IPS DF 19.7 (cell line): Measurements from ENCODE around the gene ATP9B.
"Not testable (repeated sequence)": the region's sequence is repeated elsewhere in the genome, so short reads cannot be mapped to it uniquely, and the experiment has no call there.

Experiments used
- DNase-seq: peaks from one replicate; pipeline ENCODE4 v3.0.0-alpha.2; 2013; ENCODE audit warnings: low read depth, low spot score

Gene ATP9B

GRCh38 chr18:79070486-79070885 is 1.3 kb downstream of the ATP9B start:
- no peak for DNase-seq

DNA sequence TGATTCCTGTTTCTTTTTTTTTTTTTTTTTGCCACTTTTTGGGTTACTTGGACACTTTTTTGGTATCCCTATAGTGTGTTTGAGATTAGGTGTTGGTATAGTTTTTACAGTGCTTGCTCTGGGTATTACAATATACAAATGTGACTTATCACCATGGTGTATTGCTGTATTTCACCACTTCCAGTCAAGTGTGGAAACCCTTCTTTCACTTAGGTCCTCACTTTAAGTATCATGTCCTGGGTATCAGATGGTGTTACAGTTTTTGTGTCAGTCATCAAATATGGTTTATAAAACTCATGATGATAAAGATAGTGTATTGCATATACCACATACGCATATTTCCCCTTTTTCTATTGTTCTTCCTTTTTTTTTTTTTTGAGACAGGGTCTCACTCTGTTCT is 1.8 kb downstream of the ATP9B start:
- DNase-seq = no peak

GRCh38 chr18:79071503-79072210 is 2.5 kb downstream of the ATP9B start:
- DNase-seq = no peak

DNA sequence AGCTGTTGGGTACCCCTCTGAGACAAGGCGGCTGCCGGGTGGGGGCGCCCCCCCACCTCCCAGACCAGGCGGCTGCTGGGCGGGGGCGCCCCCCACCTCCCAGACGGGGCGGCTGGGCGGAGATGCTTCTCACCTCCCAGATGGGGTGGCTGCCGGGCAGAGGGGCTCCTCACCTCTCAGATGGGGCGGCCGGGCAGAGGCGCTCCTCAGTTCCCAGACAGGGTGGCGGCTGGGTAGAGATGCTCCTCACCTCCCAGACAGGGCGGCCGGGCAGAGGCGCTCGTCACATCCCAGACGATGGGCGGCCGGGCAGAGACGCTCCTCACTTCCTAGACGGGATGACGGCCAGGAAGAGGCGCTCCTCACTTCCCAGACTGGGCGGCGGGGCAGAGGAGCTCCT is 3.5 kb downstream of the ATP9B start:
- DNase-seq = not testable (repeated sequence)

DNA sequence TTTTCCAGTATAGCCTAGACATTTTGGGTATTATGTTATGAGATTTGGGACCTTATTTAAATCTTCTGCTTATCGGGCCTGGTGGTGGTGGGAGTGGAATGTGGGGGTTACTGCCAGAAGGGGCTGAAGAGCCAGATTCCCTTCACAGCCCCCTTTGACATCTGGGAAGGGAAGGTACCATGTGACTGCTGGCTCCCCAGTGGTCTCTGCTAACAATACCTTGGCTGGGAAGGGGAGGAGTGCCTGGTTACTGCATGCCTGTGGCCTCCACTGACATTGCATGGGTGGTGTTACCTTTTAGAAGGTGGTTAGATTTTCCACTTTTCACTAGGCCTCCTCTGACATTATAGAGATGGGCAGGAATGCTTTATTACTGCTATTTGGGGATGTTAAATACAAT is 8.0 kb downstream of the ATP9B start:
- no peak for DNase-seq

GRCh38 chr18:79078791-79079190 is 9.6 kb downstream of the ATP9B start:
- not testable (repeated sequence) for DNase-seq

GRCh38 chr18:79092874-79093273 is 23.7 kb downstream of the ATP9B start:
- DNase-seq = no peak

DNA sequence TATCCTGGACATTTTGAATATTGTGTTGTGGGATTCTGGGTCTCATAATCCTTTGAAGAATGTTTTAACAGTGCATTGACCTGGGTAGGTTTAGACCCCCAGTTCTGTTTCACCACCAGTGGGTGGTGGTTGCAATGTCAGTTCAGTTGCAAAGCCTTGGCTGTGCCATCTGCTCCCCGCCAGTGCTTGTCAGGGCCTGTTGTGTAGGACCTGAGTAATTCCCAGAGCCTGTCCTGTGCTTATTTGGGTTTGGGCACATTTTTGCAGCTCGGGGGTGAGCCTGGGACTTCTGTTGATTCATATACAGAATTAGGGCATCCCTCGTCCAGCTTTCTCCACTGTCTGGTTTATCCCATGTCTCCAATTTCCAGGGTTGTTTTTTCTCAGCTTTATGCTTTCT is 24.8 kb downstream of the ATP9B start:
- DNase-seq = no peak

DNA sequence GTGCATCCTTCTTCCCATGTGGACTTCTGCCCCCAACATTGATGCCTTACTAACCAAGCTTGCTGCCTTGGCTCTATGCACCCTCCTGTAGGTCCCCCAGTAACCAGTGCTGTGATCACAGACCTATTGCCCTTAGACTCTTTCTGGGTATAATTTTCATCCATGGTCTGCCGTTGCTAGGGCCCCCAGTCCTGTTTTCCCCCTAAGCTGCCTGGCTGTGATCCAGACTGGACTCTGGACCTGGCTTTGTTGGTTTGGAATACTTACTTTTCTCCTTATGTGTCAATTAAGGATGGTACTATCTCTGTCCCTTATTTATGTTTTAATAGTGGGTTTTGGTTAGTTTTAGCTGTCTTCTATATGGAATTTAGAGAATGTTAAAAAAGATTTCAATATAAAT is 26.0 kb downstream of the ATP9B start:
- DNase-seq = no peak

DNA sequence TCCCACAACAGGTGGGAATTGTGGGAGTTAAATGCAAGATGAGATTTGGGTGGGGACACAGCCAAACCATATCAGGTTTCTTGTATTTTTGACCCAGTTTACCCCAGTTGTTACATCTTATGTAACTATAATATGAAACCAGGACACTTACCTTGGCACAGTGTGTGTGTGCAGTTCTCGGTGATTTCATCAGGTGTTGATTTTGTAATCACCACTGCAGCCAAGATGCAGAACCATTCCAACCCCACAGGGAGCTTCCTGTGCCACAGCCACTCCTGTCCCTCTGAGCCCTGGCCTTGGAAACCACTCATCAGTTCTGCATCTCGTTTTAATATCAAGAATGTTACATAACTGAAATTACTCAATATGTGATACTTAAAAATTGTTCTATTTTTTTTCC is 31.8 kb downstream of the ATP9B start:
- no peak for DNase-seq

- DNase-seq = no peak
Observed at GRCh38 chr18:79102886-79103285, 33.7 kb downstream of the ATP9B start.

DNA sequence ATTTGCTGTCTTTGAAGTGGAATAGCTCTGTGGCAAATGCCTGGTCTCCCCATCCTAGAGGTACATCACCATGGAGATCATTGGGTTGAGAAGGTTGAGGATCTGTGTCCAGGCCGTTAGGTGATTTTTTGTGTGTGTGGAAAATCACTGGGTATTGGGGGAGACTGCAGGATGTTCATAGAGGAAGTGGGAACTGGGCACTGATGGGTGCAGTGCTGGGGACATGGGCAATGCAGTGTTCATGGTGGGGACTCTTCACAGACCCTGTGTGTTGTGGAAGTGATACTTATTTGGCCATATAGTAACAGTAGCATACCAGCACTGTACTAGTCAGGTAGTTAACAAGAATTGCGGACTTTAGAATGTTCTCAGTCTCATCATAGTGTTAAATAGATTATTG is 34.9 kb downstream of the ATP9B start:
- no peak for DNase-seq

- no peak for DNase-seq
Observed at GRCh38 chr18:79105455-79105854, 36.3 kb downstream of the ATP9B start.

DNA sequence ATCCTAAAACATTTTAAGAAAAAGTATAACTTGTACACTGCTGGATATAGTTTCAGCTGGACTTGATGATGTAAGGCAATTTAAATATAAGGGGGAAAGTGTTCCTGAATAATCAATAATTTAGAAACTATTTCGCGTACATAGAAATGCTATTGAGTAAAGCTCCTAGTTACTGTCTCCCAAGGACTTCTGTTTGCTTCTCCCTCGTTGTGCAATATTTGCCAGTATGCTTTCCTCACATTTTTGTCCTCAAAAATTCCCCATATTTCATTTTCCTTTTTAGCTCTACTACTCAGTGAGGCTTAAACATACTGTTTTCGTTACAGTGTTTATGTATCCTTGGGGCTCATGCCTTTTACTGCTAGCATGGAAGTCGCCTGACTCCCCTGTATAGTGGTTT is 36.9 kb downstream of the ATP9B start:
- DNase-seq = no peak

GRCh38 chr18:79107886-79108285 is 38.7 kb downstream of the ATP9B start:
- no peak for DNase-seq

- DNase-seq = no peak
Observed at GRCh38 chr18:79108549-79109215, 39.5 kb downstream of the ATP9B start.

- DNase-seq = no peak
Observed at GRCh38 chr18:79111483-79111882, 42.3 kb downstream of the ATP9B start.

DNA sequence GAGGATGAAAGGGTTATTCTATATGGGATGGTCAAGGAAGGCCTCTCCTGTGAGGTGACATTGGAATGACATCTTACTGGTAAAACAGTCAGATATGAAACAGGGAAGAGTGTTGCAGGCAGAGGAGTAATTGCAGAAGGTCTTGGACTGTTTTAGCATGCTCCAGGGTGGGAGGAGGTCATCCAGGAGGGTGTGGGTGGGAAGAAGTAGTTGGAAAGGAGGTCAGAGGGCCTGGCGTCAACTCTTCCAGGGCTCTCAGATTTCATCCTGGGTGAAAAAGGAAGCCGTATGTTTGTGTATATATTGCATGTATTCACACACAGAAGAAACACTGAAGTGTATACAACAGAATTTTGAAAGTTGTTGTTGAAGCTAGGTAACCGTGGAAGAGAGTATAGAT is 48.2 kb downstream of the ATP9B start:
- DNase-seq = no peak

GRCh38 chr18:79117788-79118187 is 48.6 kb downstream of the ATP9B start:
- no peak for DNase-seq

DNA sequence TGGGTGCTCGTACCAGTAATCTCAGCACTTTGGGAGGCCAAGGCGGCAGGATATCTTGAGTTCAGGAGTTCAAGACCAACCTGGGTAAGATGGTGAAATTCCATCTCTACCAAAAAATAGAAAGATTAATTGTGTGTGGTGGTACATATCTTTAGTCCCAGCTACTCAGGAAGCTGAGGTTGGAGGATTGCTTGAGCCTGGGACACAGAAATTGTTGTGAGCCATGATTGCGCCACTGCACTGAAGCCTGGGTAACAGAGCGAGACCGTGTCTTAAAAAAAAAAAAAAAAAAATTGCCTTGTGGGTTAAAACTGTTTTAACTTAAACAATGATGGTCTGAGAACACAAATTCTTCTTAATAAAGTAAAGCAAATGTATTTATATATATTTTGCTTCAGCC is 49.6 kb downstream of the ATP9B start:
- DNase-seq = no peak

DNA sequence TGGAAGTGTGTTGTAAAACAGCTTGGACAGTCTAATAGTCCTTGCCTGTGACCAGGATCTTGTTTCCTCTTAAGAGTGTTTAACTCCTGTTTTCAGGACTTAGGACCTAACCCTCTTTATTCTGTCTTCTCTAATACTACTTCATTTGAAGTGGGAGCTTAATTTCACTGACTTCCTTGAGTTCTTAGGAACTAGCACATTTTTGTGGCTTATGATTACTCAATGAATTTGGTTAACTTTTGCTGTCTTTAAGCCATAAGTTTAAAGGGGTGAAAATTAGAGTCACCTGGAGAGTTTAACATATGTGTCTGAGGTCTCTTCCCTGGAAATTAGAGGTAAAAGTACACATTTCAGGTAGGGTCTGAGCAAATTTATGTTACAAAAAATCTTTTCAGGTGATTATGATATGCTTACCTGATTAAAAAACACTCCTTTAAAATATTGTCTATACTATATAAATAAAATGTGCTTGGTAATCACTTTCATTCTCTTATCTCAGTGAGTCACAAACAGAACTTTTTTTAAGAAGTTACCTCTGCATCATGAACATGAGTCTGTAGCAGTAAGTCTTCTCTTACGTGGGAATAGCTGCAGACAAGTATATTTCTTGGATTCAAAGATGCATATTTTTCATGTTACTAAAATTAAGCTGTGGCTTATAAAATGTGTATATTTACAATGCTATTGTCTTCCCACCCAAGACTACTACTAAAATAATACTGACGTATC is 52.7 kb downstream of the ATP9B start:
- no peak for DNase-seq

- DNase-seq = no peak
Observed at GRCh38 chr18:79123948-79124347, 54.8 kb downstream of the ATP9B start.

DNA sequence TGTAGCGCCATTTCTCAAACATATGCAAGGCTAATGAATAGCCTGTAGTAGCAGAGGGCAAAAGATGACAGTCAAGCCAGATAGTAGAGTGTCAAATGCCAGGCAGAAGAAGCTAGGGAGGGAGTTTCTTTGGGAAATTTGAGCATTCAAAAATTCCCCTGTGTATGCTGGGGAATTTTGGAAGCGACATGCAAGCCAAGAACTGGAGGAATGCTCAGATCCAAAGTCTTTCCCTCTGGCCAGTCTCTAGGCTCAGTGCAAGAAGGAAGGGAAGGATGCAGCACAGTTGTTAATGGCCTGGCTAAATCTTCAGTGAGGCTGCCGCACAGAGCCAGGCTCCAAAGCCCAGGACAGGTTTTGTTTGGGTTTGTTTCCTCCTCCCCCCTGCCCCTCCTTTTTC is 59.9 kb downstream of the ATP9B start:
- DNase-seq = no peak
